ENCODE data around the gene PMPCA. TPM values are rescaled to one million over a fixed set of nuclear protein-coding genes. Genes with fewer than 3 reads are reported as not detected.

The PMPCA gene
- total RNA-seq (2014; rRNA removed) = 44.3 and 54.9 TPM in 2 replicates
- Bru-seq, nascent RNA = percentile 72 among the genes with signal in this experiment
- percentile 85 among the genes with signal in this experiment for BruChase-seq, experiment 1, labeled RNA remaining after a 6-hour chase
- percentile 82 among the genes with signal in this experiment for BruChase-seq, experiment 2, labeled RNA remaining after a 2-hour chase
- long read RNA-seq, transcript PMPCA-201 (13 exons, 2,174 nt) = major isoform, 119 of 186 reads
- long read RNA-seq, partial matches to known transcripts = 28 of 186 reads
- long read RNA-seq, other reads (novel, unspliced or antisense) = 37 of 186 reads

- Histone ChIP-seq H3K9me2 (replicated peaks; ENCODE audit: low read length) (no peaks in the 10 kb centered on the region), H3K9me3 (ENCODE audit: low read length) (no peaks in the 10 kb centered on the region), H3K4me2 (ENCODE audit: low read length) (peak within 1 kb of the TSS; percentile 97), H3K4me3 (ENCODE audit: low read length) (peak within 1 kb of the TSS; percentile 93), H3K27ac (ENCODE audit: low read length) (peak within 1 kb of the TSS; percentile 41), H4K20me1 (ENCODE audit: low read length) (peaks cover 10% of the 10 kb centered on the region; the same call in 1 of the 2 replicates), H3F3A (ENCODE audit: low read length, unreplicated experiment) (no peaks in the 10 kb centered on the region), H3K27me3 (ENCODE audit: low read length) (no peaks in the 10 kb centered on the region), H3K79me2 (ENCODE audit: low read length) (peaks cover 44% of the 10 kb centered on the region), H2AFZ (ENCODE audit: low read length) (peak within 1 kb of the TSS; percentile 59; the same call in 1 of the 2 replicates), H3K4me1 (ENCODE audit: insufficient read depth, low read length) (peaks cover 18% of the 10 kb centered on the region; the same call in 1 of the 2 replicates), H3K36me3 (ENCODE audit: low read depth, low read length) (peaks cover 25% of the 10 kb centered on the region), H3K9ac (ENCODE audit: low read length) (peak within 1 kb of the TSS; percentile 95)
- DNase-seq = peak; percentile 86
- ChIA-PET CTCF (no interaction called here), POLR2A (ENCODE audit: unreplicated experiment) (interaction anchor here (0.6 kb wide), 1 partner anchor 48 kb away, joined by 3 read pairs; no protein-coding TSS in a partner anchor)
- ATAC-seq = peak; percentile 83
- TF ChIP-seq EZH2 (IDR thresholded peaks at IDR 0.05; ENCODE audit: low read length, unreplicated experiment) = no peak
- TF ChIP-seq, protein P1, sequence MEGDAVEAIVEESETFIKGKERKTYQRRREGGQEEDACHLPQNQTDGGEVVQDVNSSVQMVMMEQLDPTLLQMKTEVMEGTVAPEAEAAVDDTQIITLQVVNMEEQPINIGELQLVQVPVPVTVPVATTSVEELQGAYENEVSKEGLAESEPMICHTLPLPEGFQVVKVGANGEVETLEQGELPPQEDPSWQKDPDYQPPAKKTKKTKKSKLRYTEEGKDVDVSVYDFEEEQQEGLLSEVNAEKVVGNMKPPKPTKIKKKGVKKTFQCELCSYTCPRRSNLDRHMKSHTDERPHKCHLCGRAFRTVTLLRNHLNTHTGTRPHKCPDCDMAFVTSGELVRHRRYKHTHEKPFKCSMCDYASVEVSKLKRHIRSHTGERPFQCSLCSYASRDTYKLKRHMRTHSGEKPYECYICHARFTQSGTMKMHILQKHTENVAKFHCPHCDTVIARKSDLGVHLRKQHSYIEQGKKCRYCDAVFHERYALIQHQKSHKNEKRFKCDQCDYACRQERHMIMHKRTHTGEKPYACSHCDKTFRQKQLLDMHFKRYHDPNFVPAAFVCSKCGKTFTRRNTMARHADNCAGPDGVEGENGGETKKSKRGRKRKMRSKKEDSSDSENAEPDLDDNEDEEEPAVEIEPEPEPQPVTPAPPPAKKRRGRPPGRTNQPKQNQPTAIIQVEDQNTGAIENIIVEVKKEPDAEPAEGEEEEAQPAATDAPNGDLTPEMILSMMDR (conservative IDR thresholded peaks at IDR 0.05; ENCODE audit: low read depth, low read length) = no peak
- TF ChIP-seq EZH2phosphoT487 (IDR thresholded peaks at IDR 0.05; ENCODE audit: borderline replicate concordance, low read length) = no peak
- intact Hi-C loops (cut with micrococcal nuclease) = no loop called here
- TSS peak; percentile 58 for BruUV-seq (replicated peaks)
These were observed at the start of gene PMPCA, which contains the start of gene ENTR1 for GRCh38 chr9:136410500-136411287. Gene PMPCA, plus strand, starts transcription at chr9:136410658. Its CDS starts 11 bp downstream, at chr9:136410669. Gene ENTR1, minus strand, starts transcription at chr9:136410614. Its CDS starts 217 bp downstream, at chr9:136410397.

GRCh38 chr9:136361047-136361753 lies 49.3 kb upstream of the PMPCA start:
- BruUV-seq (replicated peaks) = no TSS peak
- intact Hi-C loops (cut with micrococcal nuclease) = no loop called here
- no peaks in the 10 kb centered on the region for H4K20me1 ChIP-seq (ENCODE audit: low read length)
- DNase-seq = no peak
- H3K4me3 ChIP-seq (ENCODE audit: low read length) = no peak overlapping the region
- no peaks in the 10 kb centered on the region for H3K36me3 ChIP-seq (ENCODE audit: low read depth, low read length)
- H3K9ac ChIP-seq (ENCODE audit: low read length) = no peak overlapping the region
- ChIA-PET POLR2A (ENCODE audit: unreplicated experiment) (no interaction called here), CTCF (no interaction called here)
- H3K4me1 ChIP-seq (ENCODE audit: insufficient read depth, low read length) = peaks cover 9% of the 10 kb centered on the region; the same call in 1 of the 2 replicates
- H3K4me2 ChIP-seq (ENCODE audit: low read length) = no peak overlapping the region
- no peaks in the 10 kb centered on the region for H3F3A ChIP-seq (ENCODE audit: low read length, unreplicated experiment)
- ATAC-seq = no peak
- H3K79me2 ChIP-seq (ENCODE audit: low read length) = no peaks in the 10 kb centered on the region
- H3K9me3 ChIP-seq (ENCODE audit: low read length) = no peaks in the 10 kb centered on the region
- no peak overlapping the region for H3K27ac ChIP-seq (ENCODE audit: low read length)
- TF ChIP-seq EZH2phosphoT487 (IDR thresholded peaks at IDR 0.05; ENCODE audit: borderline replicate concordance, low read length) = no peak
- TF ChIP-seq EZH2 (IDR thresholded peaks at IDR 0.05; ENCODE audit: low read length, unreplicated experiment) = no peak
- TF ChIP-seq, protein P1 (conservative IDR thresholded peaks at IDR 0.05; ENCODE audit: low read depth, low read length) = no peak
- H3K27me3 ChIP-seq (ENCODE audit: low read length) = no peaks in the 10 kb centered on the region
- no peak overlapping the region for H2AFZ ChIP-seq (ENCODE audit: low read length)
- no peaks in the 10 kb centered on the region for H3K9me2 ChIP-seq (replicated peaks; ENCODE audit: low read length)
